ENCODE measurements around the gene SMG9. TPM values are rescaled to one million over a fixed set of nuclear protein-coding genes. Genes with fewer than 3 reads are reported as not detected.

Gene SMG9
- total RNA-seq, 1 experiment from 2014 or later = 17.3 TPM

- DNase-seq (ENCODE audit: low read depth) = peak; percentile 85
These were observed 4.8 kb upstream of the SMG9 start for GRCh38 chr19:43759515-43759914.

DNA sequence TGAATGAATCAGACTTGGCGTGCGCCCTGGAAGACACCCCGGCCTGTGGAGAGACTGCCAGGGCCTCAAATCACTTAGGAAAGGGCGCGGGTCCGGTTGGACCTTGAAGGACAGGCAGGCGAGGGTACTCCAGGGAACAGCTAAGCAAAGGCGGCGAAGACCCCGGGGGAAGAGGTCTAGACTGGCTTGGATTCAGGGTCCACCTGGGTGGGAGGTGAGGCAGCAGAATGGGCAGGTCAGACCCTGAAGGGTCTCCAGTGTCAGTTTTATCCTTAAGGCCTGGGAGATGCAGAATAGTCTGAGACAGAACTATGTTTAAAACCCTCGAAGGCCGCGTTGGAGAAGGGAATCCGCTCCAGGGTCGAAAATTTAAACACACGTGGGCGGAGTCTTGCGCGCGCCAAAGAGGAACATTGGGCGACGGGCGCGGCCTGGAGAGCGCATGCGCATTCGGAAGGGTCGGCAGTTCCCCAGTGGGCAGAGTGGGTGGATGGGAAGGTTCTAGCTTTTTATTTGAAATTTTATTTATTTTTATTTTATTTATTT, 567 bp upstream of the SMG9 start:
- peak; percentile 61 for DNase-seq (ENCODE audit: low read depth)

- DNase-seq (ENCODE audit: low read depth) = no peak
These were observed 584 bp downstream of the SMG9 start for GRCh38 chr19:43754253-43754502.

GRCh38 chr19:43752287-43752875, 2.4 kb downstream of the SMG9 start:
- no peak for DNase-seq (ENCODE audit: low read depth)

DNA sequence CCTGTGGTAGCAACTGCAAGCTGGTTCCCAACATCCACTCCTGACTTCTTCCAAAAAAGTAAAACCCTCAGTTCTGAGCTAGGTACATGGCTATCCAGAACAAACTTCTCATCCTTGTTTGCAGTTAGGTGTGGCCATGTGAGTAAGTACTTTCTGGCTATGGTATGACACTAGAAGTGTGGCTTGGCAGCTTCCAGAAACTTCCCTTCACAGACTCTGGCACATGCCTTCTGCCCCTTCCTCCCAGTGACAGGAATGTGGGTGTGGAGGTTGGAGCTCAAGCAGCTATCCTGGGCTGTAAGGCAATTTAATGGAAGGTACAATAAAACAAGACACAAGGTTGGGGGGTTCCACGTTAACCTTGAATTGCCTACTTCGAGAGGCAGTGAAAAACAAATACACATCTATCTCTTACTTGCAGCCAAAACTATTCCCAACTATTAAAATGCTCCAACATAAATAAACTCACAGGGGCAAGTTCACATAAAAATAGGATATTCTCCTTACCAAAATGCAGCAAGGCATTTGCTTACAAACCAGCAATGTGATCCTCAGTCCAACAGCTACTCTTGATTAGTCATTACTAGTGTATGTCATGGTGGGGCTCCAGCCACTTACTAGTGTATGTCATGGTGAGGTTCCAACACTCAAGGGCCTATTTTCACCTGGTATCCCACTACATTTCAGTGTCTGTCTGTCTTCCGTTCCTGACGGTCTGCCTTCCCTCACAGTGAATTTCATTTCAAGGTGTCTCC, 3.1 kb downstream of the SMG9 start:
- no peak for DNase-seq (ENCODE audit: low read depth)

DNA sequence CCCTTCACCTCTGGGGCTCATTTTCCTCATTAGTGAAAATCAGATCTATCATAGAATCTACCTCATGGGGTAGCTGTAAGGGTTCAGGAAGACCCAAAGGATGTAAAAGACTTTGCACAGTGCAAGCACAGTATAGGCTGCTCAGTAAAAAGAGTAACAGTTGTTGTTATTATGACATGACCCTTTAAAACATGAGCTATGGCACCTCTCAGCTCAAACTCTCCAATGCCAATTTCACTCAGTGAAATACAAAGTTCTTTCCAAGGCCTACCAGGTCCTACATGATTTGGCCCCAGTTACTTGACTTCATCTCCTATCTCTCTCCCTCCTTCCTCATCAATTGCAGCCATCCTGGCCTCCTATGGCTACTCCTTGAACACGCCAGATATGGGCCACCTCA, 4.9 kb downstream of the SMG9 start:
- DNase-seq (ENCODE audit: low read depth) = no peak

GRCh38 chr19:43749152-43749551, 5.6 kb downstream of the SMG9 start:
- DNase-seq (ENCODE audit: low read depth) = no peak

DNA sequence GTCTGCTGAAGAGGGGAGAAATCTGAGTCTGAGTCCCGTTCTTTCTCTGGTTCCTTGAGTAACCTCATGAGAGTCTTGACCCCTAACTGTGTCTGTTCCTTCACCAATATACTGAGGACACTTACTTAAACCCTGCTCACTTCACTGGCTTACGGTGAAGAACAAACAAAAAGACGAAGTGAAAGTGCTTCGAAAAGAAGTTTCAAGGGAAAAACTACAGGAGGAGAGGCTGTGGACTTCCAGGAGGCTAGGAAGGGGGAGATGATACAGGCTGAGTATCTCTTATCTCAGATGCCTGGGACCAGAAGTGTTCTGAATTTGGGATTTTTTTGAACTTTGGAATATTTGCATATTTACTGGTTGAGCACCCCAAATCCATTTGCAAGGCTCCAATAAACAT, 6.1 kb downstream of the SMG9 start:
- no peak for DNase-seq (ENCODE audit: low read depth)

DNA sequence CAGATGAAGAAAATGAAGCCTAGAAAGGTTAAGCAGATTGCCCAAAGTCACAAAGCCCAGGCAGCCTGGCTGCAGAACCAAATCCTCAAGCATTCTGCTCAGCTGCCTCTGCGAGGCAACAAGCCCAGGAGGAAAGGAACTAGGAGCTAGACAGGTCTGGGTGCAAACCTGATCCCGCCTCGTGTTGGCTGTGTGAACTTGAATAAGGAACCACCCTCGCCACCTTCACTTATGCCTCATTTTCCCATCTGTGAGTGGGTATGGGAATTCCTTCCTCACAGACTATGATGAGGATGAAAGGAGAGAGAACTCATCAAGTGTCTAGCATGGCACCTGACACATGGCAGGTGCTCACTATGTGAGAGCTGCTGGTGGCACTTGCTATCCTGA, 6.6 kb downstream of the SMG9 start:
- no peak for DNase-seq (ENCODE audit: low read depth)

GRCh38 chr19:43747557-43748204, 7.1 kb downstream of the SMG9 start:
- DNase-seq (ENCODE audit: low read depth) = no peak

- DNase-seq (ENCODE audit: low read depth) = no peak
These were observed 11.7 kb downstream of the SMG9 start for GRCh38 chr19:43743059-43743458.

DNA sequence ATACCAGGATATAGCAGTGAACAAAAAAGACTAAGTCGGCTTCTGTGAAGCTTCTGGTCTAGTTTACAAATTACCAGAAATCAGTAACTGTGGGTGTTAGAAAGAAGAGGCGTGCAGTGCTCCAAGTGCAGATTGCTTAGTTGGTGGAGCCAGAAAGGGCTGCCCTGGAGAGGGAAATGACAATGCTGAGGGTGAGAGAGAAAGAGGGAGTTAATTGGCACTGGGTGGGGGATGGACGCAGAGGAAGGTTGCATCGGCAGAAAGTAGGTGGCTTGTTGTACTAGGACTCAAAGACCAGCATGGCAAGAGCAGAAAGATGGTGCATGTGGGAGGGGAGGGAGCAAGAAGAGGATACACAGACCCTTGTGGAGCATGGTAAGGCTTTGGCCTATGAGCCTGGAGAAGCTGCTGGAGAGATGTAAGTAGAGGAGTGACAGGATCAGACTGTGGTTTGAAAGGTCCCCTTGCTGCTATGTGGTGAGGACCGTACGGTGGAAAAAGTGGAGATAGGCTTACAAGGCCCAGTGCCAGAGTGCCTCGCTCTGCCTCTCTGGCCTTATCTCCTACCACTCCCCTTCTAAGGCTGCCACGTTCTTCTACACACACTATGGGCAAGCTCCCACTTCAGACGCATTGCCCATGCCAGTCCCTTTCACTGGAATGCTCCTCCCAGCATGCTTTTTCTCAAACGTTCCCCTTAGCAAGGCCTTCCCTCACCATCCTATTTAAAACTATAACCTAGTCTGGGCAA, 13.5 kb downstream of the SMG9 start:
- DNase-seq (ENCODE audit: low read depth) = no peak

DNA sequence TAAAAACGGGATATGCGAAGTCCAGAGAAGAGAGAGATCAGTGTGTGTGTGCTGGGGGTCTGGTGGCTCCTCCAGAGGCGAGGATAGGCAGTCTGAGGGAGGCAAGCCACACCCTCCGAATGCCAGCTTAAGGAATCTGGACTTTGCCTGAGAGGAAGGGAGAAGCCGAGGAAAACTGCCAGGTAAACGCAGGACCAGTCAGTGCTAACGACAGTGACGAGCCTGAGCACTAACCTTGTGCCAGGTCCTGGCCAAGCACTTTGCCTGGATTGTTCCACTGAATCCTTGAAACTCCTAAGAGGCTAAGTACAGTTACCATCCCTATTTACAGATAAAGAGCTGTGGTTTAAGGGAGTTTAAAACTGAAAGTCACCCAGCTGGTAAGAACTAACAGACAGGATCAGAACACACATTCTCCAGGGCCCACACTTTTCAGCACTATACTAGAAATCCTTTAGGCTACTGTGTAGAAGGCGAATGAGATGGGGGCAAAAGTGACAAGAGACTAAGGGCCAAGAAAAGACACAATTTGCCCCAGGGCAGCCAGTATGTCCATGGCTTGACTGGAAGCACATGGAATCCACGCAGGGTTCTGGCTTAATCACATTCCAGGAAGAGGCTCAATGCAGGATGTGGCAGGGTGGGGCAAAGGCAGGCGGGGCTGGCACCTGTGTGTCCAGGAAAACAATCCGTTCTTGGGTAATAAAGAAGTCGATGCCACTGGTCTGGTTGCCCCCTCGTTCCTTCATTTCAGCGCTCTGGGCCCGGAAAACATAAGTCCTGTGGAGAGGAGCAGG, 15.1 kb downstream of the SMG9 start:
- no peak for DNase-seq (ENCODE audit: low read depth)

DNA sequence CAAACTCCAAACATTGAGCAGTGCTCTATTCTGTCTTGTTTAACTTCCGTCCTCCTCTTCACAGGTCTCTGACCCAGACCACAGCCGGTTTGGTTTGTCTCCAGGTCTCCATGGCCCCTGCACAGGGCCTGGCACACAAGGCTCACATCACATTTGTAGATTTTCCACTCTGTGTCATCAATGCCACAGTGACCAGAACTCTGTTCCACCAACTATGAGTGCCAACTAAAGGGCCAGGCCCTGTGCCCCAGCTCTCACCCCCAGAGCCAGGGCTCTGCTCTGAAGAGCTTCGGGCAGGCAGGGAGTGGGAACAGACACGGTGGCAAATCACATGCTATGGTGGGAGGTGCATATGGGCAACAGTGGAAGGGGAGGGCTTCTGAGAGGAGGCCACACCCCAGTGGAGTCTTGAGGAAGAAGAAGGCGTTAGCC, 16.0 kb downstream of the SMG9 start:
- no peak for DNase-seq (ENCODE audit: low read depth)

DNA sequence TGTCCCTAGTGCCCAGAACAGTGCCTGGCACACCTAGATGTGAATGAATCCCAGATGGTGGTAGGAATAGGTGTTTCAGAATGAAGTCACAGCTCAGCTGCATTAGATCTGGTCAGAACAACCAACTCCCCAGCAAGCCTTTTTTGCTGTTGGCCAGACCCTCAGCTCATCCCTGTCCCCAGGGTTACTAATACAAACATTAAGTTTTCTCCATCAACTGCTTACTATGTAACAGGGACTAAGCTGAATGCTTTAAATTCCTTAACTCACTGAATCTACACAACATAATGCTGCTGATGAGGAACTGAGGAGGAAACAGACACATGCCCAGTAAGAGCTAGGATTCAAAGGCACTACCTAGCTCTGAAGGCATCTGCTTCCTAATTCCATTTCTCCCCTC, 18.8 kb downstream of the SMG9 start:
- DNase-seq (ENCODE audit: low read depth) = no peak

DNA sequence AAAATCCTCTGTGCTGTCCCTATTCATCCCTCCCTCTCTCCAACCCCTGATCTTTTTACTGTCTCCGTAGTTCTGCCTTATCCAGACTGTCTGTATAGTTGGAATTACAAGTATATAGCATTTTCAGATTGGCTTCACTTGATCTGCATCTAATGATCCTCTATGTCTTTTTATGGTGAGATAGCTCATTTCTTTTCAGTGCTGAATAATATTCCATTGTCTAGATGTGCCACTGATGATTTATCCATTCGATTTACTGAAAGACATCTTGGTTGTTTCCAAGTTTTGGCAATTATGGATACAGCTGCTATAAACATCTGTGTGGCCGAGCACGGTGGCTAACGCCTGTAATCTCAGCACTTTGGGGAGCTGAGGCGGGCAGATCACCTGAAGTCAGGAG, 19.7 kb downstream of the SMG9 start:
- DNase-seq (ENCODE audit: low read depth) = no peak

GRCh38 chr19:43731846-43732245, 22.9 kb downstream of the SMG9 start:
- DNase-seq (ENCODE audit: low read depth) = peak; percentile 67

DNA sequence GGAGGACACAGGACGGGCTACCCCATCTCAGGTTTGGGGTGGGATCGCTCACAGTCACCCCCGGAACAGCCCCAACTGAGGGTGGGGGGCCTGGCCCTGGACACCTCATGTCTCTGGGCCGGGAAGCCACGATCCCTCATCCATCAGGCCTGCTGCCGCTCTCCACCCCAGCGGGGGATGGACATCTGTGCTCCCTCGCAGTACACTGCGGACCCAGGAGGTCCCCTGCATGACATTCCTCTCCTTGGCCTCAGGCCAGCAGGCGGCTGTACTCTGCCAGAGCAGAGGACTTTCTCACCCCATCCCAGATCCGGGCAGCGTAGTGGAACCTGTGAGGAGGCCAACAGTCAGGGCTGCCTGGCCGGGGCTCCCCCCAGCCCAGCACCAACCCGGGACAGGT, 23.4 kb downstream of the SMG9 start:
- DNase-seq (ENCODE audit: low read depth) = no peak

GRCh38 chr19:43729919-43730318, 24.8 kb downstream of the SMG9 start:
- DNase-seq (ENCODE audit: low read depth) = no peak

GRCh38 chr19:43727593-43727853, 27.2 kb downstream of the SMG9 start:
- no peak for DNase-seq (ENCODE audit: low read depth)

GRCh38 chr19:43726736-43727592, 27.8 kb downstream of the SMG9 start:
- no peak for DNase-seq (ENCODE audit: low read depth)
